GM19397 (cell line): ENCODE results near the gene EPDR1.

Experiments
- ATAC-seq: cut with Tn5 transposase; IDR thresholded peaks from one replicate; pipeline ENCODE4 v1.9.1; 2021; ENCODE audit warnings: mild to moderate bottlenecking, moderate library complexity; ENCODE audit not compliant: unreplicated experiment

The EPDR1 gene

DNA sequence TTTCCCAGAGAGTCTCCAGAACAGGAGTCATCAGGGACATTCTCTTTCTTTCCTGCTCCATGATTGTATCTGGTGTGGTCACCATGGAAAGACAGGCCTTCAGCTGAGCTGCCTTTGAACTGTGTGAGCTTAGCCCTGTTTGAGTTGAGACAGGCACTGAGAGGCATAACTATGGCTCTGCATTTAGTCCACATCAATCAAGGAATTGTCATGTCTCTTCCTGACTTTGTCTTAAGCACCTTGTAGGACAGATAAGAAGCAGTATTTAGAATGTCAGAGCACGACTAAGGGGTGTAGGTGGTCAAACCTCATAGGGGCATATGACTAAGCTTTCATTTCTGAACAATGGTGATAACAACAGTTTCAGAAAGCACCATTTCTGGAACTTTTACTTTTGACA lies 53.5 kb downstream of the EPDR1 start:
- no peak for ATAC-seq

DNA sequence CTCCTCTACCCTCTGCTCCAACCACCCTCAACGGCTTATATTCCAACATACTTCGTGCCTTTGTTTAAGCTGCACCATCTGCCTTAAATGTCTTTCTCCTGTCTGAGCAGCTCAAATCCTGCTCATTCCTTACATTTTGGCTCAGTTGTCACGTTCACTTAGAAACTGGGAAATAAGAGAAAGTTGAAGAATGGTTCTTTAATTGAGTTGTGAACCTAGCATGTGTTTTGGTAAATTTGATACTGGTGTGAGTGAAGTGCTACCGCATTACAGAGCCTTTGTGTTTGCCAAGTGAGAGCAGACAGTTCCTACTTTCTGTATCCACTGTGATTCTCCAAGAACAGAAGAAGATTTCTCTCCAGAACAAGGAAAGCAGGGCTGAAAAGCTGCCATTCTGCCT lies 54.3 kb downstream of the EPDR1 start:
- ATAC-seq: no peak

DNA sequence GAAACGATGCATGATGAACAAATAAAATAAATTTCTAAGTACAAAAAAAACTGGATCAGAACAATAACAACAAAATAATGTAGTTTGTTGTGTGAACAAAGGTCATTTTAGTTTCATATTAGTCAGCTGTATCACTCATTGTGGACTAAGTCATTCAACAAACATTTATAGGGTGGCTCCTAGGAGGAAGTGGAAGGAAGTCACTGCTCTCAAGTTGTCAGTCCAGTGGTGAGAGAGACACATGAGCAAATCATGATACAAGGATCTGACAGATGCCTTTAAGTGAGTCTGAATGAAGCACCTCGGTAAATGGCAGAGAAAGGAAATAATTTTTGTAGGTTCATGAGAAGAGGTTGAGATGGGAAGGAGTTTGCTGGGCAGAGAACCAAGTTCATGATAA lies 56.8 kb downstream of the EPDR1 start:
- no peak for ATAC-seq

DNA sequence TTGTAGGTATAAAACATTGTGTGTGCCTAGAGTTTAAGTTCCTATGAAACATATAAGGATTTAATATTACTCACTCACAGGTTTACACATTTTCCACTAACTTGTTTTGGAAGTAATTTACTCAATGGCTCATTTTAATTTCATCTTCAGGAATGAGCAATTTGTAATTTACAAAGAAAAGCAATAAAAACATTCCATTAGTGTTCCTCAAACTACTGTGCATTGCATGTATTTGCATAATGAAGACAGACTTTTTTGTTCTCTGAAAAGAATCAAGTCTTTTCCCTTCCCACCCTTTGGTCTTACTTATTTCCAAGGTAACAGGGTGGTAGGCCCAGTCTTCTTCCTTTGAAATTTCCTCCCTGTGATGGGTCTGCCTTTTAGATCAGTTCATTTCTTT lies 61.2 kb downstream of the EPDR1 start:
- no peak for ATAC-seq

DNA sequence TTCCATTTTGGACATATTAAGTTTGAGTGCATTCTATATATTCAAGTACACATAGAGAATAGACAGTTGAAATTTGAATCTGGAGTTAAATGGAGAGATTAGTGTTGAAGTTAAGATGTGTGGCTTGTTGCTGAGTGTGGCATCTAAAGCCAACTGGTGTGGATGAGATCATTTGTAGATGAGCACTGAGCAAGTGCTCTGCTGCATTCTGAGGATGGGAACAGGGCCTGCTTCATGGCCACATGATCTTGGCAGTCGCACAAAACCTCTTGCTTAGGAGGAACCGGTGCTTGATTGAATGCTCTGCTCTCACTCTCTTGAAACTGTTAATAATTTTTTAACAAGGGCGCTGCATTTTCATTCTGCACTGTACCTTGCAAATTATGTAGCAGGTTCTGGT lies 62.0 kb downstream of the EPDR1 start:
- ATAC-seq: no peak

DNA sequence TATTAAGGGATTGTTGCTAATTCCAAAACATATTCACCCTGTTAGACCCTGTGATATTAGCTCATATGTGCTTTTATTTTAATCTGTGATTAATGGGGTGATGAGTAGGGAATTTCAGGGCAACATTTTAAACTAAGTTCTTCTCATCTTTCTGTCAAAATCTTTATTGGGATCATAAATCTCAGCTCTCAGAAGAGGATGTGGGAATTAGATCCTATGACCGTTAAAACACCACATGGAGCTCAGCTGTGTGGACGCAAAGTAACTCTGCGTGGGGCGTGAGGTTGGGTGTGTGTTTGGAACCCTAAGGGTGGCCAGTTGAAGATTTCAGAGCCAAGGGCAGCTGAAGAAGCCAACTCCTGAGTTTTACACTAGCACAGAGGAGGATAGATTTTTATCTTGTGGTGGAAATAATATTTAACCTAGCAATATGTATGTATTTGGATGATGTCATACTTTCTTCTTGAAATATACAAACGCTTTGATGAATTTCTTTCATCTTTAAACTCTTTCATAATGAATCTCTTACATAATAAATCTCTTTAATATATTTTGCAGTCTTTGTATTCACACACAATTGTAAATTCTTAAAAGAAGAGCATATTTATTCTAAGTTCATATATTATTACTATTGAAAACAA lies 64.4 kb downstream of the EPDR1 start:
- ATAC-seq: no peak

DNA sequence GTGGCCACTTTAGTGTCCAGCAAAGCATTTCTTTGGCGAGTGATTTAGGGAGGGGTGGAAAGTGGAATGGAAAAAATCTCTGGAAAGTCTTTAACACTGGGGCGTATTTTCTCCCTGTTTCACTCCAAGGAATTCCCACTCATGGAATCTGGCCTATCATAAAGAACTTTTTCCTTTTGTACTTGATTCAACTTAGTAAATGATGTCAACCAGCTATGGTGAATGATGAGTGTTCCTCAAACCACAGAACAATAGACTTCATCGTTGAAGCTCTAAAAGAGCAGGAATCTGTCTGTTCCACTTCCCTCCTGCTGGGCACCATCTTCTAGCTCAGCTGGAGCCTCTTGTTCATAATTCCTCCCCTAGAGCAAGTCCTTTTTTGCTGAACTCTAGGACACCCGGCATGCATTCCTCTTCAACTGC lies 66.5 kb downstream of the EPDR1 start:
- no peak for ATAC-seq

DNA sequence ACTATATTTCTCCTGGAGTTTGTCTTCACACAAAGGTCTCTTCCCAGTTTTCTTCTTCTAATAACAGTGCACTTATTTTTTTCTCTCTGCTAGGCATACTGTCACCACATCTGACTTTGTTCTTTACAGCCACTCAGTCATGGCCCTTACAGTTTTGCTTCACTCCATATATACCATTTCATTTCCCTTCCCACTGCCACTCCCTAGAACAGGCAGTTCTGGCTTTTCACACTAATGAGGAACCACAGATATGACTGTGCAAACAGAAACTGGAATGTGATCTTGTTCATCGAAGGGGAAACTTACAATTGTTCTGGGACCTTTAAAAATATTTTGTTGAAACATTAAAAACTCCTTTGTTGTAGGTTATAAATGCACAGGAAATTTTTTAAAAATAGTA lies 67.3 kb downstream of the EPDR1 start:
- no peak for ATAC-seq

DNA sequence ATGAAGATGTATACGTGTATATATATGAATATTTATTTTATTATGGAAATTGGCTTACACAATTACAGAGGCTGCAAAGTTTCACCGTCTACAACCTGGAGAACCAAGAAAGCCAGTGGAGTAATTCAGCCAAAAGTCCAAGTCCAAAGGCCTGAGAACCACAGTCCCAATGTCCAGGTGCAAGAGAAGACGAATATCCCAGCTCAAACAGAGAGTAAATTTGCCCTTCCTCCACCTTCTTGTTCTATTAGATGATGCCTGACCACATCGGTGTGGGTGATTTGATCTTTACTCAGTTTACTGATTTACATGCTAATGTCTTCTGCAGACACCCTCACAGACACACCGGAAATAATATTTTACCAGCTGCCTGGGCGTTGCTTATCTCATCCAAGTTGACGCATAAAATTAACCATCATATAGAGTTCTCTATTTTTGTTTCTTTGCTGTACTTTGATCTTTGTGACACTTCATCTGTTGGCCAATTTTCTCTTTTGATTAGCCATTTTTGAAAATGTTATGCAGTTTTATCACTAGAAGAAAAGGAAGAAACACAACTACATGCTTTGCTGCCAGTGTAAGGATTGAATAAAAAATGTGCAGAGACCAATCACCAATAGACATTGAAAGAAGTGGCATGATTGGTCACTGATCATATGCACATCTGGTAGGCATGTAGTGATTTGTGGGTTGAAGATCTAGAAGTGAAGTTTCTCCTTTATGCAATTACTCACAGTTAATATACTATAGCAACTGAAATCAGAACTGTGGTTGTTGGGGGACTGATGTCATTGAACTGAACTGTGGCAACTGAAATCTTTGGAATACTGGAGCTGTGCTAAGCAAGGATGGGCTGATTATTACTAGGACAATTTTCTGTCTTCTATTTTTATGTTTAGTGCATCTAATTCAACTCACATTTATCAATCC lies 68.5 kb downstream of the EPDR1 start:
- ATAC-seq: no peak

DNA sequence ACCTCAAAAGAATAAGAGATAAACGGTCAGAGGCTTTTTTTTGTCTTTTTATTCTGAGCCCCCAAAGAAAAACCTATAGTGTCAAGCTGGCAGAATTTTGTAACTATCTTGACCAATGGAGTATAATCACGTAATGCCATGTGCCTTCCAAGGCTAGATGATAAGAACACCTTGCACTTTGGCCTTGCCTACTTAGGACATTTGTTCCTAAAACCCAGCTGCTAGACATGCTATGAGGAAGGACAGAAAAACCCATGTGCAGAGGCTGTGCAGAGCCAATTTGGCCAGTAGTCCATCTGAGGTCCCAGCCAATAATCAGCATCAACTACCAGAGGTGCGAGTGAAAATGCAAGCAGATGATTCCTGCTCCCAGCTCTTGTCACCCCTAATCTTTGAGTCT lies 69.9 kb downstream of the EPDR1 start:
- ATAC-seq: no peak

DNA sequence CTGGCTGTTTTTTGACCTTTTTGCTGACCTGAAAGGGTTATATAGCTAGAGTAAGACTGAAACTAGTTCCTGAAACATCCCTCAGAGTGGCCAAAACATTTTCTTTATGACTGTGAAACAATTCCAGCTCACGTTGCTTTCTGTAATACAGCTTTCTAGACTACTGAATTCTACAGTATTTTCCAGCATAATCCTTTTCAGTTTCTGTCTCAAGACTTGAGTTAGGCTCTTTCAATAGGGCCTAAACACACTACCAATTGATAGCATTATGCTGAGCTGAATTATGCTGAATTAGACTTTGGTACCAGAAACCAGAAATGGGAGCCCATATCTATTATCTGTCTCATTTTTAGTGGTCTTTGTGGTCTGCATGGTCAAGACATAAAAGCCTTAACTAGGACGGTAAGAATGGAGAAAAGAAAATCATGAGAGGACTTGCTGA lies 72.6 kb downstream of the EPDR1 start:
- no peak for ATAC-seq

DNA sequence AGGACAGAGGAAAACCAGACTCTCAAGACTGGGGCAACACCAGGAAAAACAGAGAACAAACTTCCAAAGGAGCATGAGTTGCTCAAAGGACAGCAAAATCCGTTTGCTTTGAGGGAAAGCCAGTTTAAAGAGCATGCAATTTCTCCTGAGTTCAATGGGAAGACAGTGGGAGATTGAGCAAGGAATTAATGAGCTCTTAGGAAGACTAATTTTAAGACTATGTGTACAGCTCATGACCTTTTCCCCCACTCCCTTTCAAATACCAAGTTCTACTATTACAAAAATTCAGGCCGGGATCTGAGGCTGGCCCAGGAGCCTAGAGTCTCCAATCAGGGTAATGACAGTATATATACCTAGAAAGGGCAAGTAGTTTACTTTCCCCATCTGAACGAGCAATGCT lies 79.2 kb downstream of the EPDR1 start:
- no peak for ATAC-seq

DNA sequence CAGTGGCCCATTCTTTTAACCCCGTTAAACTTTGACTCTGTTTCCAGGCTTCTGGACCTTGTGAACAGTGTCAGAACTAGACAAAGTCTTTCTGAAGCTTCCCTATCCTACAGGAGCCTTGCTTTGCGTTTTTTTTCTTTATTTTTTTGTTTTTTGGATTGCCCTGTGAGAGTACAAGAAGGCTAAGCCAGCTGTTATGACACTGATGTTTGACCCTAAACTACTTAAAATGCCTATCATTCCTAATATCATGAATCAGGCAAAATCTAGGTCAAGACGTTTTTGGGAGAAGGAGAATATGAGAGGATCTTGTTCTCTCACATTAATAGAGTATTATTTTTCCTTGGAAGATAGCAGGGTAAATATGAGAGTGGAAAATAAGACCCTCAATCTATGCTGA lies 79.8 kb downstream of the EPDR1 start:
- ATAC-seq: no peak
